Hypothalamus (tissue), 51 donors: ENCODE data around the gene ST3GAL4.
A peak's percentile ranks its signal among the peaks of the same experiment; 100 is the strongest.
"Not testable (repeated sequence)": the region's sequence is repeated elsewhere in the genome, so short reads cannot be mapped to it uniquely, and the experiment has no call there.

Experiments
- DNase-seq, 51 donors: peaks; one replicate each; lab custom pipeline; 2025; lab: John Stamatoyannopoulos, UW

ST3GAL4 gene

DNA sequence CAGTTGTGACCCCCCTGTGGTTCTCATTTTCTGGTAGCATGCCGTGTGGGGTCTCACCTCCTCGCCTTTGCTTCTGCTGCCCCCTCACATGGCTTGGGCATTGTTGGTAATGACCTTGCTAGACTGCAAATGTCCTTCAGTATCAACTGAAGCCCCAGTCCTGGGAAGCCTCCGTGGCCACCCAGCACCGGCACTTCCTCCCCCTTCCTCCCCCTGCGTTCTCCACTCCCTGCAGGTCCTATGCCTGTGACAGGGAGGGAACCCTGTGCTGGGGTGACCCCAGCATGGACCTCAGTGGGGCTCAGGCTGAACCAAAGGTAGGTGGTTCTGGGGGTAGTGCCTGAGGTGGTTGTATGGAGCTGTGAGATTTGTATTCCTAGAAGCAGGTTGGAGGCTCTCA lies 5.9 kb downstream of the ST3GAL4 start:
- DNase-seq: no peak

DNA sequence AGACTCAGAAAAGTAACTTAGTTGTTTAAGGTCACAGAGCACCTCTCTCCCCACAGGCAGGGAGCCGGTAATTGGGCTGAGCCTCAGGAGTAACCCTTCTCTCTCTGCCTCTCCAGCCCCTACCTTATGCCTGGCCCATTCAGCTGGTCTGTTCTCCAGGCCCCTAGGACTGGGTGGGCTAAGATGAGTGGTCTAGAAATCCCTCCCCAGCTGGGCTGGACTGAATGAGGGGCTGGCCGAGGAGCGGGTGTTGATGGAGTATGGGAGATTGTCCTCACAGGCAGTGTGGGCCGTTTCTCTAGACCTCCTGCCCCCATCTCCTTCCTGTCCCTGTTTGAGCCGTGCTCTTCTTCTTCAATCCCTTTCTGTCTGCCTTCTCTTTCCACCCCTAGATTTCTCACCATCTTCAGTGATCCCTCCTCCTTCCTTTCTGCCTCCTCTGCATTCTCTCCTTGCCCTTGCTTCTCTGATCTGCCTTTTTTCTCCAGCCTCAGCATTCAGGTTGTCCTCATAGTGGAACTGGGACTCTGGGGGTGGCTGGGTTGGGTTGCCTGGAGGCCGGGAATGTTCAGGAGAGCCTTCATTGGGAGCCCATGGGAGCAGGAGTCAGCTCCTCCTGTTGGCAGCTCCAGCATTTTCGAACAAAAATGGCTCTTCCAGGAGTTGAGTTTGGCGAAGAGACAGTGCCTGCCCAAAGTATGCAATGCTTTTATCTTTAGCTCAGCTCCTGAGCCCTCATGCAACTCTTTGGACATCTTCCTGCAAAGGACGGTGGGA lies 7.6 kb downstream of the ST3GAL4 start:
- peak in 1 of 51 donors; percentile 26 for DNase-seq

DNA sequence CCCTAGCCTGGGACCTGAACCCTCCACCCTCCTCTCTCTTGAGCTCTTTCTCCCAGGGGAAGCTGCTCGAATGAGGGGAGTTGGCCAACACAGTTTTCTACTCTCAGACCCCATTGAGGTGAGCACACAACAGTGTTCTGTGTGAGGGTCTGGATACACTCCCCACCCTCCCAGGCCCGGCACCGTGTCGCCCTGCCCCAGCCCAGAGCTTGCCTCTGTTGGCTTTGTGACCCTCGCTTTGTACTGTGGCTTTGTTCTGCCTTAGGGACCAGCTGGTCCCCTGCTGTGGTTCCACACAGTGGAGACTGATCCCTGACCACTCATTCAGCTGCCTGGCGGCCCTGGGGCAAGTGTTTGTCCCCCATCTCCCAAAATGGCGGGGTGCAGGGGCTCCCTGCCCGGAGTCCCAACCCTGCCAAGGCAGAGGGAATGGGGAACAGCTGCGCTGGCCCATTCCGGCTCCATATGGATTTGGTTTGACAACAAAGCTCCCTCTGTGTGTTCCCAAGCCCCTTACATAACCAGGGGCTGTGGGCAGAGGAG lies 8.3 kb downstream of the ST3GAL4 start:
- peak in 40 of 51 donors; percentile 22 to 84 (median 59) for DNase-seq

DNA sequence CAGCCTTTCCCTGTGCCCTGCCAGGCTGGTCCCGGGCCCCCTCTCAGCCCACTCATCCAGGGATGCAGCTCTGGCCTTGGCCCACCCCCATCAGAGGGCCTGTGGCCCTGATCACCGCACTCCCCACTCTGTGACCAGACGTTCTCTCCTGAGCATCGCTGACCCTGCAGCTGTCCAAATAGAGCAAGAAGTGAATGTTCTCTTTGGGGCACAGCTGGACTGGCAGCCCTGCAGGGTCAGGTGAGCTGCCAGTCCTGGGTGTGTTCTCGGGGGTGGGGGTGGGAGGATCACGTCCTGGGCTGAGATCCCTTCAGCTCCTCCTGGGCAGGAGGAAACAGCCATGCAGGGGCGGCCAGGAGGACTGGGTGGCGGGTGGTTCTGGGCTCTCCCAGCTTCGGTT lies 9.2 kb downstream of the ST3GAL4 start:
- not testable (repeated sequence) for DNase-seq

DNA sequence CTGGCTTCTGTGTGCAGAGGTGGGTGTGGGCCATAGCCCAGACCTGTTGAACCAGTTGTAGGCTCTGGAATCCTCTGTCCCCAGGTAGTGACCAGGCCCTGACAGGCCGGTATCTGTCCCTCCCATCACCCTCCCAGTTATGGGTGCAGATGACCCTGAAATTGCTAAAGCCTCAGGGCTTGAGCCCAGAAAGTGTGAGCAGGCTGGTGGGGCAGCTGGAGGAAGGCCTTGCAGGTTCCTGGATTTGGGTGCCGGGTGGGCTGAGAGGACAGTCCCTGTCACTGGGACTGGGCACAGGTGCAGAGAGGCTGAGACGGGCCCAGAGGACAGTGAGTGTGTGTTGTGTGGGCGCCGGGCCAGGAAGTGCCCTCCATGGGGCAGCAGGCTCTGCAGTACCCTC lies 10.0 kb downstream of the ST3GAL4 start:
- not testable (repeated sequence) for DNase-seq

DNA sequence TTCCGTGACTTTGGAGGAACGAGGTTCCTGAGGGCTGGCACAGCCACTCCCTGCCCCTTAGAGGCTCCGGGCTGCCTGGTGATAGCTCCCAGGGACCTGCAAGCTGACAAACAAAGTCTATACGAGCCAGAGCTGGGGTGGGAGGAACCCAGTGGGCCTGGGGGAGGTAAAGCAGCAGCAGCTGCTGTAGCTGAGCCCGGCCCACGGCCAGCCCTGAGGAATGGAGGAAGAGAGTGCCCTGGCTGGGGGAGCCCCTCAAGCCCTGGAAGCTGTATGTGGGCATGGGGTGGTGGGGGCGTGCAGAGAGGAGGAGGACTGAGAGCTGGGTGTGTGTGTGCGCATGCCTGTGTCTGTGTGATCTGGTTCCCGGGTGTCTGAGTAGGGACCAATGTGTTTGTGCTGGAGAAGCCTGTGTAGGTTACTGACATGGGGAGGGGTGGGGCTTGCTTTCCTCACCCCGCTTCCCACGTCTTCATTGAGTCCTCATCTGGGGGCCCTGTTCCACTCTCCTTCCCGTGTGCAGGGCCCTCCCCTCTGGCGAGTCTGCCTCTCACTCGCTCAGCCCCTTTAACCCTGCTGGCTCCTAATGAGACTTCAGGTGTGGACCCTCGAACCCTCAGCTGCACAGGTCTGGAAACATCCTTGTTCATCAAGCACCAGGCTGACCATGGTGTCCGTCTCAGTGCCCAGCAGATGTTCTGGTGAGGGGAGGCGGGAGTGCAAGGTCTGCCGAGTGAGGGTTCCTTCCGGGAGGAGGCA lies 10.8 kb downstream of the ST3GAL4 start:
- peak in 1 of 51 donors; percentile 8 for DNase-seq

DNA sequence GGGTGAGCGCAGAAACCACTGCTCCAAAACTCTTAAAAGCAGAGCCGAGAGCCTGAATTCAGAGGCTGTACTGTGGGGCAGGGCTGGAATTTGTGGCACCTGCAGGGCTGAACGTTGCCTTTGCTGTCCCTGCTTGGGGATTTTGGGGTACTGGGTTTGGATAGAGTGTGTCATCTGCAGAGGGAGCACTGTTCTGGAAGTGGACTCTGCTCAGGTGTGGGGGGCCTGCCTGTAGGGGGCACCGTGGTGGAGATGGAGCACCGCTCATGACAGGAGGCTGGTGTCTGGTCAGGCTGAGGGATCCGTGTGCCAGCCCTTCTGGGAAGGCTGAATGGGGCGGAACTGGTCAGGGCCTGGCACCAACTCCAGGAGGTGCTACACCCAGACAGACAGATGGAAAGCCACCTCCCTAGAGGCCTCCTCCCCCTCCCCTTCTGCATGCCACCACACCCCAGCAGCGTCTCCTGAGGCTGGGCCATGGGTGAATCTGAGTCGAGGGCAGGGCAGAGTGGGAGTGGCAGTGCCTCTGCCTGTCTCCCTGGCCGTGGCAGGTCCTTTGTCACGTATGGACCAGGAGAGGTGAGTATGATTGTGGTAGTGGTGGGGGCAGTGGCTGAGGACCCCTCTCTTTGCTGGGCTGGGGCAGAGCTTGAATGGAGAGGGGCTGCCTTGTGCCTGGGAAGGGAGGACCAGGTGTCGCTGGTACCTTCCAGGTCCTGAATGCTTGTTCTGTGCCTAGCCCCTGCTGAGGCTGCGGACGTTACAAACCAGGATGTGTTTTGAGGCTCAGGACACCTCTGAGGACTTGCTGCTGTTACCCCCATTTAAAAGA lies 11.6 kb downstream of the ST3GAL4 start:
- DNase-seq: peak in 1 of 51 donors; percentile 36

DNA sequence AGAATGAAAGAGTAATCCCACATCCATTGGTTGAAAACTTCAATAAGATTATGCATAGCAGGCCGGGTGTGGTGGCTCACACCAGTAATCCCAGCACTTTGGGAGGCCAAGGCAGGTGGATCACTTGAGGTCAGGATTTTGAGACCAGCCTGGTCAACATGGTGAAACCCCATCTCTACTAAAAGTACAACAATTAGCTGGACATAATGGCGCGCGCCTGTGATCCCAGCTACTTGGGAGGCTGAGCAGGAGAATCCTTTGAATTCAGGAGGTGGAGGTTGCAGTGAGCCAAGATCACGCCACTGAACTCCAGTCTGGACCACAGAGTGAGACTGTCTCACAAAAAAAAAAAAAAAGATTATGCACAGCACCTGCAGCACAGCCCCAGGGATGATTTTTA lies 12.3 kb downstream of the ST3GAL4 start:
- DNase-seq: not testable (repeated sequence)

DNA sequence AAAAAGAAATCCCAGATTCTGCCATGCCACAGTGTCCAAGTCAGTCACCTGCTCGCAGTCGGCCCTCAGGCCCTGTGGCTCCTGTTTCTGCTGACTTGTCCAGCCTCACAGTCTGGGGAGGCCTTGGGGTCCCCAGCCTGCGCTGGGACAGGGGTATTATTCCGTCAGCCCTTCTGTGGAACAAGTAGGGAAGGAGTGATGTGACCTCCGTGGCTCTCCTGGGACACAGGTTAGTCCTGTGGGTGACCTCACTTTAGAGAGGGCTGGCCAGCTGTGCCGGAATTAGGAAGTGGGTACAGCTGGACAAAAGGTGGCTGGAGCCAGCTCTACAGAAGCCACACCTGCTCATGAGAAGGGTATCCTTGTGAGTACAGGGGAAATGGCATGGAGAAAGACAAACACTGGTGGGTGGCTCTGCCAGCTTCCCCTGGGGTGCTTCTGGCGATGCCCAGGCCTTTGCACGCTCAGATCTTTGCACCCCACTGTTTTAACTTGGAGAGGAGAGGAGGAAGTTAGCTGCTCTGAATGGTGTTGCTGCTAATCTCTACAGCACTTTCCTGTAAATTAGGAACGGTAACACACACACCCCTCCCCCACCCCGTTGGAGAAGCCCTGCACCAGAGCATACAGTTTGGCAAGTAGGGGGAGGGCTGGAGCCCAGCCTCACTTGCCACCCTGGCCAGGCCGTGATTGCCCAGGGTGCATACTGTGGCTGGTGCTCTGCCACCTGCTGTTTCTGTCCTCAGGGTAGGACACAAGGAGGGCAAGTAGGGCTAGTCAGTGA lies 13.0 kb downstream of the ST3GAL4 start:
- not testable (repeated sequence) for DNase-seq

DNA sequence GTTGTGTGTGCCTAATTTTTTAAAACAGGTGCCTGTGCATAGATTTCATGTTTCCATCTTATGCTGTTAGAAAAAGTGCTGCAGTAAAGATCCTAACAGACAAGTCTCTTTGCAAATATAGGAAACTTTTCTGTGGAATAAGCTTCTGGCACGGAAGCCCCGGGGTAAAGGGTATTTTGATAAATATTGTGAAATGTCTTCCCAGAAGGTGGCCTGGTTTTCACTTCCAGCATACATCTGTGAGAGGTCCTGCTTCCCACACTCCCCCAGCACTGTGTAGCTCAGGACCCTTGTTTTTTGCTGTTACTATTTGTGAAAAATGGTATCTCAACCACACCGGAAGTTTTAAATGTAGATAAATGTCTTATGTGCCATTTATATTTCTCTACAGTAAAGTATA lies 14.5 kb downstream of the ST3GAL4 start:
- DNase-seq: no peak

DNA sequence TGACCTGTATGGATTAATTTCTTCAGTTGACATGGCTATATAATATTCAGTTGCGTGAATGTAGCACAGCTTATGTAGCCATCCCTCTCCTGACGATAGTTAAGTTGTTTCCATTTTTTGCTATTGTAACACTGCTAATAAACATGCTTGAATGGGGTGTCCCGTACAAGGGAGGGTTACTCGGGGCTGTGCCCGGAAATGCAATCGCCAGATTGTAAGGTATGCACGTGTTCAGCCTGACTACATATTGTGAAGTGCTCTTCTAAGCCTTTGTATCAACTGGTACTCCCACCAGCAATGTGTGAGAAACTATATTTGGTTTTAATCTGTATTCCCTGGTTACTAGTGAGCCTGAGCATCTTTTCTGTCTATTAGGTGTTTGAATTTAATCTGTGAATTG lies 16.1 kb downstream of the ST3GAL4 start:
- no peak for DNase-seq

DNA sequence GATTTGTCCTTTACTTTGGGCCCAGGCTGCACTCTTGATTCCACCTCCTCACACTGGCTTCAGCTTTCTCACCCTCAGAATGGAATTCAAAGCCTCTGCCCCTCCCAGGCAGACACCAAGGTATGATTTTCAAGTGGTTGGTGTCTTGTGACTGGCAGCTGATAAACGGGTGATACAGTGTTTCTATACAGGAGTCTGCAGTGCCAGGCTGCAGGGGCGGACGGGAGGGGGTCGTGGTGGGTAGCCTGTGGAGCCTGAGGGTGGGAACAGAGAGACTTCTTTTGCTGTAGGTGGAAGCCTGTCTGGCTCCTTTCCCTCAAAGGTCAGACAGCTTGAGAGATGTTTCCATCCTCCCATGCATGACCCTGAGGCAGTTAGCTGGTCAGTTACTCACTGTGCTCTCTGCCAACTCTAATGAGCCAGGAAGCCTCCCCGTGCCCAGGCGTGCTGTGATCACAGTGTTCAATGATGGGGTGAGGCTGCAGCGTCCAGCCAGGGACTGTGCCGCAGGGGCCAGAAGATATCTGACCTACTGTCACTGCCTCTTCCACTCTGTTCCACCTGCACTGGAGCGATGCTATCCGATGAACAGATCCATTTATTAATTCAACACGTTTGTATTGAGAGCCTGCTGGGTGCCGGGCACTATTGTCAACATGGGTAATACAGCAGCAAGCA lies 18.0 kb downstream of the ST3GAL4 start:
- not testable (repeated sequence) for DNase-seq

DNA sequence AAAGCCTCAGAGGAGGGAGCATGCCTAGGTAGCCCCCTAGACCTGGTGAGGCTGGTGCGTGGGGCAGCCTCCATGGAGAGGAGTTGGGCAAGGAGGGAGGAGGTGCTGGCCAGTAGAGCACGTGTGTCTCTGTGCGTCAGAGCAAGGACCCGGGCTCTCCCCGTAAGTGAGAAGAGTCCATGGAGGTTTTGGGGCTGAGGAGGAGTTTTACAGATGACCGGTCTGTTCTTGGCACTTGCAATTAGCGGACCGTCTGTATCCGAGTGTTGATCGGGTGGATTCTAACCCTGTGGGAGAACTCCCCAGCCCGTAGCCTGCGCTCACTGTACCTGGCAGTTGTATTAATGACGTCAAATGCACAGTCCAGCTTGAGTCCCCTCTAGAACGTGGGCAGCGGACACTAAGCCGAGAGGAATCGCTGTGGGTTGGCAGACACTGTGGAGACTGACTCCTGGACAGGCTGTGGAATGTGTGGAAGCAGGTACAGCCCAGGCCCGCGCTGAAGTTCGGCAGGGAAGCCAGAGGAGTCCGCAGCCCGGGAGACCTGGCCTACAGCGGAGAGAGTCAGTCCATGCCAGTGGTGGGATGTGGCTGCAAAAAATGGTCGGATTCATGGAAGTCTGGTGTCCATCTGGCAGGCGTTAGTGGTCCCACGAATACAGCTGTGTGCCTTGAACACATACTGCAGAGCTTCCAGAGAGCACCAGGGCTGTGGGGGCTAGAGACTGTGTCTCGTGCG lies 19.2 kb downstream of the ST3GAL4 start:
- DNase-seq: not testable (repeated sequence)

DNA sequence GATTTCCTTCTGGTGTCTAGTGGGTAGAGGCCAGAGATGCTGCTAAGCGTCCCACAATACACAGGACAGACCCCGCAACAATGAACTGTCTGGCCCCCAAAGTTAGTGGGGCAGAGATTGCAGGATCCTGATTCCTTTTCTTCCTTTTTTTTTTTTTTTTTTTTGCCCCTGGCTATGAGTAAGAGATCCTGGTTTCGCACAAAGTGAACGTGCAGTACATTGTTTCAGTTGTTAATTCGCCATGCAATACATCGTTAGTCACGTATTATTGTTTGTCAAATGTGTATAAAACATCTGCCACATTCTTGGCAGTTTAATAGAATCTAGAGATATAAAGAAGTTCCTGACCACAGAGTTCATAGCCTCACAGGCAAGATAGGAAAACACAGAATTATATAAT lies 20.2 kb downstream of the ST3GAL4 start:
- DNase-seq: no peak

DNA sequence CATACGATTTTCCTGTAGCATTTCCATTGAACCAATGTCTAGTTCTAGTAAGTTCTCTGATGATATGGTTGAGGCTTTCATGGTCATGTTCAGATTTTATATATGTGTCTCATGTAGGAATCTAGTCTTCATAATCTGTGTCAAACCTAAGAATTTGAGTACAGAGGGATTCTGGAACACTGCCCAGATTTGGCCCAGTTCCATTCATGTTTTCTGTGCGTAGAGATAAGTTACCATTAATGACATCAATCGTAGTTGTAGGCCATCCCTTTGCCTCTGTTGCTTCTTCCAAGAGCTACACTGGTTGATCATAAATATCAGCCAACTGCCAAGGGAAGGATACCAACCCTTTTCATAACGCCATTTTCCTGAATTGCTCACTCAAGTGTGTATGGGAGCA lies 23.3 kb downstream of the ST3GAL4 start:
- no peak for DNase-seq

DNA sequence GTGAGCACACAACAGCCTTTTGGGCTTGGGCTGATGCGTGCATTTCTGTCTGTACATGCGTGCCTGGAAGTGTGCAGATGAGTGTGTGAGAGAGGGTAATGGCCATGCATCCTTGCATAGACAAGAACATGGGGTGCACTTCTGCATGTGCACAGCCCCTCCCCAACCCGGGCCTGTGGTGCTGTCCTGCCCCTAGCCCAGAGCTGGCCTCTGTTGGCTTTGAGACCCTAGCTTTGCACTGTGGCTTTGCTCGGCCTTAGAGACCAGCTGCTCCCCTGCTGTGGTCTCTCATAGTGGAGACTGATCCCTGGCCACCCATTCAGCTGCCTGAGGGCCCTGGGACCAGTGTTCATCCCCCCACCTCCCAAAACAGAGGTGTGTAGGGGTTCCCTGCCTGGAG lies 25.4 kb downstream of the ST3GAL4 start:
- no peak for DNase-seq

DNA sequence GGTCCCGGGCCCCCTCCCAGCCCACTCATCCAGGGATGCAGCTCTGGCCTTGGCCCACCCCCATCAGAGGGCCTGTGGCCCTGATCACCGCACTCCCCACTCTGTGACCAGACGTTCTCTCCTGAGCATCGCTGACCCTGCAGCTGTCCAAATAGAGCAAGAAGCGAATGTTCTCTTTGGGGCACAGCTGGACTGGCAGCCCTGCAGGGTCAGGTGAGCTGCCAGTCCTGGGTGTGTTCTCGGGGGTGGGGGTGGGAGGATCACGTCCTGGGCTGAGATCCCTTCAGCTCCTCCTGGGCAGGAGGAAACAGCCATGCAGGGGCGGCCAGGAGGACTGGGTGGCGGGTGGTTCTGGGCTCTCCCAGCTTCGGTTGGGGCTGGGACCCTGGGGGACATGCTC lies 26.5 kb downstream of the ST3GAL4 start:
- not testable (repeated sequence) for DNase-seq

DNA sequence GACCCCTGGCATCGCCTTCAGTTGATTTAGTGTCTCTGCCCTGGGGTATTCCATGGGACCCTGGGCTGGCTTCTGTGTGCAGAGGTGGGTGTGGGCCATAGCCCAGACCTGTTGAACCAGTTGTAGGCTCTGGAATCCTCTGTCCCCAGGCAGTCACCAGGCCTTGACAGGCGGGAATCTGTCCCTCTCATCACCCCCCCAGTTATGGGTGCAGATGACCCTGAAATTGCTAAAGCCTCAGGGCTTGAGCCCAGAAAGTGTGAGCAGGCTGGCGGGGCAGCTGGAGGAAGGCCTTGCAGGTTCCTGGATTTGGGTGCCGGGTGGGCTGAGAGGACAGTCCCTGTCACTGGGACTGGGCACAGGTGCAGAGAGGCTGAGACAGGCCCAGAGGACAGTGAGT lies 27.2 kb downstream of the ST3GAL4 start:
- DNase-seq: not testable (repeated sequence)
